DOHH2 (cell line): ENCODE measurements around the gene GPR160.

Experiments
- EZH2phosphoT487 ChIP-seq: fragments of 200-600 bp; sonication (generic); IDR thresholded peaks from 2 replicates; pipeline ENCODE4 v1.6.1; 2017; ENCODE audit warnings: borderline replicate concordance, mild to moderate bottlenecking, antibody characterized with exemption, low read length, moderate library complexity, mixed read lengths
- TF ChIP-seq, protein P1 (sequence below): fragments of 200-600 bp; sonication (generic); IDR thresholded peaks from one replicate; pipeline ENCODE4 v1.5.1; 2014; ENCODE audit warnings: antibody characterized with exemption, mild to moderate bottlenecking, low read depth, low read length; ENCODE audit not compliant: poor library complexity, severe bottlenecking

- TF ChIP-seq, protein P1, sequence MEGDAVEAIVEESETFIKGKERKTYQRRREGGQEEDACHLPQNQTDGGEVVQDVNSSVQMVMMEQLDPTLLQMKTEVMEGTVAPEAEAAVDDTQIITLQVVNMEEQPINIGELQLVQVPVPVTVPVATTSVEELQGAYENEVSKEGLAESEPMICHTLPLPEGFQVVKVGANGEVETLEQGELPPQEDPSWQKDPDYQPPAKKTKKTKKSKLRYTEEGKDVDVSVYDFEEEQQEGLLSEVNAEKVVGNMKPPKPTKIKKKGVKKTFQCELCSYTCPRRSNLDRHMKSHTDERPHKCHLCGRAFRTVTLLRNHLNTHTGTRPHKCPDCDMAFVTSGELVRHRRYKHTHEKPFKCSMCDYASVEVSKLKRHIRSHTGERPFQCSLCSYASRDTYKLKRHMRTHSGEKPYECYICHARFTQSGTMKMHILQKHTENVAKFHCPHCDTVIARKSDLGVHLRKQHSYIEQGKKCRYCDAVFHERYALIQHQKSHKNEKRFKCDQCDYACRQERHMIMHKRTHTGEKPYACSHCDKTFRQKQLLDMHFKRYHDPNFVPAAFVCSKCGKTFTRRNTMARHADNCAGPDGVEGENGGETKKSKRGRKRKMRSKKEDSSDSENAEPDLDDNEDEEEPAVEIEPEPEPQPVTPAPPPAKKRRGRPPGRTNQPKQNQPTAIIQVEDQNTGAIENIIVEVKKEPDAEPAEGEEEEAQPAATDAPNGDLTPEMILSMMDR, result no peak
- no peak for TF ChIP-seq EZH2phosphoT487
These were observed 9.3 kb downstream of the GPR160 start for GRCh38 chr3:170047133-170047404.
